HG03280 (cell line): ENCODE data around the gene HS6ST3.
A peak's percentile ranks its signal among the peaks of the same experiment; 100 is the strongest.

ENCODE experiments used
- ATAC-seq: cut with Tn5 transposase; IDR thresholded peaks from one replicate; pipeline ENCODE4 v1.9.1; 2021; ENCODE audit warnings: mild to moderate bottlenecking, moderate library complexity; ENCODE audit not compliant: unreplicated experiment

The HS6ST3 gene

GRCh38 chr13:96636001-96636709, 546.2 kb downstream of the HS6ST3 start:
- no peak for ATAC-seq

GRCh38 chr13:96637039-96637438, 547.1 kb downstream of the HS6ST3 start:
- ATAC-seq, result no peak

GRCh38 chr13:96646101-96646500, 556.2 kb downstream of the HS6ST3 start:
- ATAC-seq, result no peak

GRCh38 chr13:96646515-96647211, 556.8 kb downstream of the HS6ST3 start:
- ATAC-seq, result no peak

- ATAC-seq, result peak; percentile 87
Observed at GRCh38 chr13:96650301-96650886, 560.5 kb downstream of the HS6ST3 start.

GRCh38 chr13:96651598-96651997, 561.7 kb downstream of the HS6ST3 start:
- ATAC-seq, result no peak

GRCh38 chr13:96652506-96652905, 562.6 kb downstream of the HS6ST3 start:
- no peak for ATAC-seq

GRCh38 chr13:96661612-96662011, 571.7 kb downstream of the HS6ST3 start:
- ATAC-seq, result no peak

GRCh38 chr13:96662036-96662435, 572.1 kb downstream of the HS6ST3 start:
- ATAC-seq, result no peak

- ATAC-seq, result no peak
Observed at GRCh38 chr13:96667294-96668018, 577.5 kb downstream of the HS6ST3 start.

GRCh38 chr13:96671073-96671472, 581.2 kb downstream of the HS6ST3 start:
- no peak for ATAC-seq

- ATAC-seq, result no peak
Observed at GRCh38 chr13:96672016-96672415, 582.1 kb downstream of the HS6ST3 start.

GRCh38 chr13:96673825-96674224, 583.9 kb downstream of the HS6ST3 start:
- ATAC-seq, result no peak

- no peak for ATAC-seq
Observed at GRCh38 chr13:96677029-96677428, 587.1 kb downstream of the HS6ST3 start.

GRCh38 chr13:96678801-96679200, 588.9 kb downstream of the HS6ST3 start:
- ATAC-seq, result no peak

GRCh38 chr13:96680898-96681297, 591.0 kb downstream of the HS6ST3 start:
- no peak for ATAC-seq

GRCh38 chr13:96681766-96682165, 591.9 kb downstream of the HS6ST3 start:
- no peak for ATAC-seq

GRCh38 chr13:96684469-96684868, 594.6 kb downstream of the HS6ST3 start:
- ATAC-seq, result no peak

GRCh38 chr13:96684907-96685306, 595.0 kb downstream of the HS6ST3 start:
- ATAC-seq, result no peak

- ATAC-seq, result no peak
Observed at GRCh38 chr13:96686286-96686685, 596.4 kb downstream of the HS6ST3 start.

- no peak for ATAC-seq
Observed at GRCh38 chr13:96687191-96687590, 597.3 kb downstream of the HS6ST3 start.
